Right lobe of liver (tissue), 4 donors: ENCODE data around the gene TMIE.

Experiments
- POLR2A ChIP-seq: fragments of 450-650 bp; IDR thresholded peaks from one replicate; pipeline ENCODE4 v1.6.1; 2017; ENCODE audit warnings: antibody characterized with exemption, mild to moderate bottlenecking
- TF ChIP-seq, protein P1 (sequence below), 4 donors: fragments of 200-600 bp in 3 of 4; fragments of 450-650 bp in 1 of 4; IDR thresholded peaks; one replicate each; pipeline versions ENCODE4 v1.5.1 to v1.8.0; 2016 to 2022; ENCODE audit warnings: antibody characterized with exemption in 4 of 4, mild to moderate bottlenecking in 2 of 4
- donor health status: DM: no; HTN: no; CAD: no.
- donor health status: DM: no; HTN: no; CAD: no.
- donor health status: DM: no; HTN: yes; CAD: no.

DNA sequence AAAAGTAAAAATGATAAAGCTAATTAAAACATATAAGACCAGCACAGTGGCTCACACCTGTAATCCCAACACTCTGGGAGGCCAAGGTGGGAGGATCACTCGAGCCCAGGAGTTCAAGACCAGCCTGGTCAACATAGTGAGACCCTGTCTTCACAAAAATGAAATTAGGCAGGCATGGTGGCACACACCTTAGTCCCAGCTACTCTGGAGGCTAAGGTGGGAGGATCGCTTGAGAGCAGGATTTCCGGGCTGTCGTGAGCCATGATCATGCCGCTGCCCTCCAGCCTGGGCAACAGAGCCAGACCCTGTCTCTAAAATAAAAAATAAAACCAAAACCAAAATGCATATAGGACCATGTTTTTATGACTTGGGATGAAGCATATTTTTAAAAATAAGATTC, 21.3 kb downstream of the TMIE start:
- TF ChIP-seq, protein P1, sequence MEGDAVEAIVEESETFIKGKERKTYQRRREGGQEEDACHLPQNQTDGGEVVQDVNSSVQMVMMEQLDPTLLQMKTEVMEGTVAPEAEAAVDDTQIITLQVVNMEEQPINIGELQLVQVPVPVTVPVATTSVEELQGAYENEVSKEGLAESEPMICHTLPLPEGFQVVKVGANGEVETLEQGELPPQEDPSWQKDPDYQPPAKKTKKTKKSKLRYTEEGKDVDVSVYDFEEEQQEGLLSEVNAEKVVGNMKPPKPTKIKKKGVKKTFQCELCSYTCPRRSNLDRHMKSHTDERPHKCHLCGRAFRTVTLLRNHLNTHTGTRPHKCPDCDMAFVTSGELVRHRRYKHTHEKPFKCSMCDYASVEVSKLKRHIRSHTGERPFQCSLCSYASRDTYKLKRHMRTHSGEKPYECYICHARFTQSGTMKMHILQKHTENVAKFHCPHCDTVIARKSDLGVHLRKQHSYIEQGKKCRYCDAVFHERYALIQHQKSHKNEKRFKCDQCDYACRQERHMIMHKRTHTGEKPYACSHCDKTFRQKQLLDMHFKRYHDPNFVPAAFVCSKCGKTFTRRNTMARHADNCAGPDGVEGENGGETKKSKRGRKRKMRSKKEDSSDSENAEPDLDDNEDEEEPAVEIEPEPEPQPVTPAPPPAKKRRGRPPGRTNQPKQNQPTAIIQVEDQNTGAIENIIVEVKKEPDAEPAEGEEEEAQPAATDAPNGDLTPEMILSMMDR (IDR thresholded peaks at IDR 0.05), result no peak
- TF ChIP-seq POLR2A, result no peak
